T-cell (primary cell): ENCODE measurements around the gene ACAD10. TPM values are rescaled to one million over a fixed set of nuclear protein-coding genes. Genes with fewer than 3 reads are reported as not detected.

ENCODE experiments used
- ATAC-seq, 4 experiments: fragments of 200-7000 bp in 3 of 4; fragments of 150-1000 bp in 1 of 4; cut with Tn5 transposase; replicated peaks in 1 of 4; 1 replicate in 3 of 4; 2 replicates in 1 of 4; pipeline ENCODE4 v1.10.0; 2021; ENCODE audit warnings: moderate library complexity in 3 of 4, mild to moderate bottlenecking in 2 of 4, moderate number of reproducible peaks in 1 of 4
- CTCF ChIA-PET, 2 donors: fragments of 300-600 bp; sonication (Branson Sonifier 250); formaldehyde crosslinking; loops; one replicate each; lab custom pipeline; 2022; ENCODE audit warnings: antibody characterized with exemption in 2 of 2; lab: Charles Lee
- POLR2A ChIA-PET, 2 donors: fragments of 300-600 bp; sonication (Branson Sonifier 250); formaldehyde crosslinking; loops; one replicate each; lab custom pipeline; 2022; ENCODE audit warnings: antibody characterized with exemption in 2 of 2; lab: Charles Lee
- DNase-seq, 35 experiments: peaks; one replicate each; pipeline versions ENCODE4 v3.0.0 to v3.0.0-alpha.2; 2013 to 2023
- H3K27ac ChIP-seq: one replicate; pipeline ENCODE4 v1.5.1; 2013; ENCODE audit warnings: low read length
- H3K27me3 ChIP-seq, 2 experiments: replicated peaks in 1 of 2; 1 replicate in 1 of 2; 2 replicates in 1 of 2; pipeline versions ENCODE4 v1.6.1 to v1.7.0; 2013; ENCODE audit warnings: low read length in 1 of 2, mixed read lengths in 1 of 2; ENCODE audit not compliant: control insufficient read depth in 2 of 2, insufficient read depth in 2 of 2; ENCODE audit errors: extremely low read depth in 1 of 2
- H3K36me3 ChIP-seq, 2 donors: 1 replicate in 1 of 2; 2 replicates in 1 of 2; pipeline versions ENCODE4 v1.6.1 to v1.7.0; 2013; ENCODE audit warnings: low read length in 1 of 2; ENCODE audit not compliant: control insufficient read depth in 2 of 2, insufficient read depth in 1 of 2; ENCODE audit errors: extremely low read depth in 1 of 2
- H3K4me1 ChIP-seq, 2 experiments: 1 replicate in 1 of 2; 2 replicates in 1 of 2; pipeline versions ENCODE4 v1.6.1 to v1.7.0; 2013; ENCODE audit warnings: low read length in 2 of 2, mixed read lengths in 1 of 2; ENCODE audit not compliant: insufficient read depth in 2 of 2, control insufficient read depth in 1 of 2; ENCODE audit errors: extremely low read depth in 1 of 2
- H3K4me3 ChIP-seq, 2 donors: 1 replicate in 1 of 2; 2 replicates in 1 of 2; pipeline versions ENCODE4 v1.5.1 to v1.7.0; 2013; ENCODE audit warnings: mild to moderate bottlenecking in 2 of 2, low read length in 1 of 2, moderate library complexity in 1 of 2; ENCODE audit not compliant: control insufficient read depth in 1 of 2; ENCODE audit errors: extremely low read depth in 1 of 2
- H3K9me3 ChIP-seq: 2 replicates; pipeline ENCODE4 v1.7.0; 2013
- H3K27ac Mint-ChIP-seq, 2 donors: one replicate each; pipeline ENCODE4 v1.8.0; 2020 to 2021; ENCODE audit warnings: mild to moderate bottlenecking in 2 of 2, mixed read lengths in 2 of 2
- H3K27me3 Mint-ChIP-seq, 2 donors: one replicate each; pipeline ENCODE4 v1.8.0; 2021 to 2022; ENCODE audit warnings: mixed read lengths in 2 of 2
- H3K36me3 Mint-ChIP-seq: one replicate; pipeline ENCODE4 v1.8.0; 2021; ENCODE audit warnings: mixed read lengths
- H3K4me1 Mint-ChIP-seq, 3 donors: one replicate each; pipeline ENCODE4 v1.8.0; 2020 to 2022; ENCODE audit warnings: mixed read lengths in 3 of 3, mild to moderate bottlenecking in 1 of 3
- H3K4me3 Mint-ChIP-seq, 3 donors: one replicate each; pipeline ENCODE4 v1.8.0; 2020 to 2022; ENCODE audit warnings: mild to moderate bottlenecking in 3 of 3, mixed read lengths in 3 of 3, moderate library complexity in 3 of 3
- H3K9me3 Mint-ChIP-seq, 3 donors: one replicate each; pipeline ENCODE4 v1.8.0; 2020 to 2022; ENCODE audit warnings: mixed read lengths in 3 of 3
- WGBS: methylation state at CpG from one replicate; pipeline ENCODE4 v1.1.5; 2013; ENCODE audit warnings: missing lambda C conversion rate; ENCODE audit not compliant: insufficient coverage; 5-methylcytosine and 5-hydroxymethylcytosine counted together
- total RNA-seq, 35 experiments: library from RNA in 6 of 35; stranded (reverse) in 6 of 35; fragments of 120-200 nt in 1 of 35; gene quantifications; one replicate each; pipeline versions ENCODE4 v1.2.1 to v1.2.4 and lab custom pipeline; 2013 to 2026

The ACAD10 gene
- total RNA-seq, 5 donors from 2014 or later (not counting 1 experiment from before 2014, with no cell fraction given) = 28.8 to 53.4 (median 47.9) TPM

GRCh38 chr12:111773801-111774551, 88.1 kb downstream of the ACAD10 start:
- no peaks in the 10 kb centered on the region for H3K36me3 Mint-ChIP-seq
- H3K36me3 ChIP-seq = no peaks in the 10 kb centered on the region
- H3K4me1 ChIP-seq = peaks cover 0 to 6% of the 10 kb centered on the region in 2 experiments
- H3K27ac ChIP-seq = no peak overlapping the region
- DNase-seq = no peak
- H3K4me1 Mint-ChIP-seq = peaks cover 0 to 7% (median 6%) of the 10 kb centered on the region in 3 donors
- no peaks in the 10 kb centered on the region for H3K9me3 ChIP-seq
- peaks cover 0 to 13% of the 10 kb centered on the region in 2 donors for H3K27me3 Mint-ChIP-seq
- H3K4me3 ChIP-seq = no peak overlapping the region
- H3K4me3 Mint-ChIP-seq = no peak overlapping the region
- H3K27me3 ChIP-seq = peaks cover 0 to 24% of the 10 kb centered on the region in 2 experiments
- CTCF ChIA-PET = interaction anchor here in 1 of 2 donors (0.6 kb wide), 1 partner anchor 10 kb away, joined by 7 read pairs; no protein-coding TSS in a partner anchor
- no peaks in the 10 kb centered on the region for H3K9me3 Mint-ChIP-seq
- POLR2A ChIA-PET = no interaction called here
- H3K27ac Mint-ChIP-seq = no peak overlapping the region
- ATAC-seq = no peak
- WGBS = 79% methylated on average over 12 of the region's 17 CpGs

- H3K4me3 ChIP-seq = no peak overlapping the region
- 29% methylated on average over 8 of the region's 15 CpGs for WGBS
- H3K4me1 ChIP-seq = peaks cover 0 to 6% of the 10 kb centered on the region in 2 experiments
- DNase-seq (peak in 10 of 35 experiments; percentile 7 to 60 (median 17)), ATAC-seq (no peak)
- CTCF ChIA-PET = no interaction called here
- H3K27ac ChIP-seq = no peak overlapping the region
- POLR2A ChIA-PET = no interaction called here
- peak overlapping the region in 1 of 2 donors; percentile 71 for H3K27ac Mint-ChIP-seq
- peaks cover 0 to 7% (median 6%) of the 10 kb centered on the region in 3 donors for H3K4me1 Mint-ChIP-seq
- H3K4me3 Mint-ChIP-seq = no peak overlapping the region
- H3K9me3 ChIP-seq = no peaks in the 10 kb centered on the region
- no peaks in the 10 kb centered on the region for H3K36me3 ChIP-seq
- peaks cover 0 to 9% of the 10 kb centered on the region in 2 donors for H3K27me3 Mint-ChIP-seq
- H3K27me3 ChIP-seq = peaks cover 0 to 18% of the 10 kb centered on the region in 2 experiments
- H3K9me3 Mint-ChIP-seq = no peaks in the 10 kb centered on the region
- no peaks in the 10 kb centered on the region for H3K36me3 Mint-ChIP-seq
Measured at GRCh38 chr12:111775205-111776193, 89.6 kb downstream of the ACAD10 start.

- 61% methylated on average over 3 of the region's 3 CpGs for WGBS
- Histone ChIP-seq H3K4me3 (no peak overlapping the region), H3K4me1 (peaks cover 0 to 6% of the 10 kb centered on the region in 2 experiments), H3K36me3 (no peaks in the 10 kb centered on the region), H3K27me3 (peaks cover 0 to 18% of the 10 kb centered on the region in 2 experiments), H3K27ac (no peak overlapping the region), H3K9me3 (no peaks in the 10 kb centered on the region)
- CTCF ChIA-PET = no interaction called here
- Mint-ChIP-seq H3K4me1 (peaks cover 0 to 7% (median 6%) of the 10 kb centered on the region in 3 donors), H3K4me3 (no peak overlapping the region), H3K27ac (no peak overlapping the region), H3K36me3 (peaks cover 2% of the 10 kb centered on the region), H3K9me3 (no peaks in the 10 kb centered on the region), H3K27me3 (peaks cover 0 to 9% of the 10 kb centered on the region in 2 donors)
- POLR2A ChIA-PET = interaction anchor here in 1 of 2 donors (0.7 kb wide), 1 partner anchor 971 kb away, joined by 3 read pairs; no protein-coding TSS in a partner anchor
- ATAC-seq (no peak), DNase-seq (no peak)
Measured at GRCh38 chr12:111776836-111777344, 91.0 kb downstream of the ACAD10 start.

GRCh38 chr12:111777345-111778045, 91.6 kb downstream of the ACAD10 start:
- H3K36me3 ChIP-seq = no peaks in the 10 kb centered on the region
- no peak for ATAC-seq
- no peak for DNase-seq
- Mint-ChIP-seq H3K4me3 (no peak overlapping the region), H3K27me3 (peaks cover 0 to 9% of the 10 kb centered on the region in 2 donors), H3K36me3 (peaks cover 4% of the 10 kb centered on the region), H3K4me1 (peaks cover 0 to 7% (median 6%) of the 10 kb centered on the region in 3 donors), H3K9me3 (no peaks in the 10 kb centered on the region), H3K27ac (no peak overlapping the region)
- H3K9me3 ChIP-seq = no peaks in the 10 kb centered on the region
- H3K4me1 ChIP-seq = peaks cover 0 to 6% of the 10 kb centered on the region in 2 experiments
- ChIA-PET POLR2A (interaction anchor here in 1 of 2 donors (0.7 kb wide), 1 partner anchor 970 kb away, joined by 3 read pairs; no protein-coding TSS in a partner anchor), CTCF (no interaction called here)
- H3K27ac ChIP-seq = no peak overlapping the region
- peaks cover 0 to 18% of the 10 kb centered on the region in 2 experiments for H3K27me3 ChIP-seq
- no peak overlapping the region for H3K4me3 ChIP-seq
- 80% methylated on average over 15 of the region's 16 CpGs for WGBS

- CTCF ChIA-PET = no interaction called here
- Histone ChIP-seq H3K4me3 (no peak overlapping the region), H3K27me3 (peaks cover 0 to 13% of the 10 kb centered on the region in 2 experiments), H3K36me3 (no peaks in the 10 kb centered on the region), H3K9me3 (no peaks in the 10 kb centered on the region), H3K27ac (no peak overlapping the region), H3K4me1 (peaks cover 0 to 6% of the 10 kb centered on the region in 2 experiments)
- Mint-ChIP-seq H3K4me1 (peaks cover 0 to 7% (median 5%) of the 10 kb centered on the region in 3 donors), H3K27me3 (peaks cover 0 to 3% of the 10 kb centered on the region in 2 donors), H3K9me3 (no peaks in the 10 kb centered on the region), H3K4me3 (no peak overlapping the region), H3K36me3 (peaks cover 4% of the 10 kb centered on the region), H3K27ac (no peak overlapping the region)
- POLR2A ChIA-PET = no interaction called here
- DNase-seq = no peak
- WGBS = 95% methylated on average over 8 of the region's 10 CpGs
- no peak for ATAC-seq
Measured at GRCh38 chr12:111780166-111780565, 94.3 kb downstream of the ACAD10 start.
